NCI-H524 treated with DMSO at 0.1 percent for 48 hours (cell line): ENCODE data around the gene CD59.

Source experiments
- DNase-seq: peaks from one replicate; lab custom pipeline; 2025; lab: John Stamatoyannopoulos, UW

The CD59 gene

GRCh38 chr11:33736148-33736812, at the start of gene CD59:
Gene CD59 (minus strand): TSS chr11:33736423. CDS start chr11:33722445, 13,978 bp downstream.
- DNase-seq, result peak; percentile 36

- no peak for DNase-seq
Measured at GRCh38 chr11:33785609-33786008, 49.4 kb upstream of the CD59 start.

- no peak for DNase-seq
Measured at GRCh38 chr11:33779849-33780528, 43.8 kb upstream of the CD59 start.

GRCh38 chr11:33778675-33779074, 42.5 kb upstream of the CD59 start:
- peak; percentile 92 for DNase-seq

GRCh38 chr11:33777906-33778305, 41.7 kb upstream of the CD59 start:
- no peak for DNase-seq

GRCh38 chr11:33775832-33776470, 39.7 kb upstream of the CD59 start:
- DNase-seq, result no peak

- no peak for DNase-seq
Measured at GRCh38 chr11:33775467-33775807, 39.2 kb upstream of the CD59 start.

- DNase-seq, result no peak
Measured at GRCh38 chr11:33774736-33775466, 38.7 kb upstream of the CD59 start.

- peak; percentile 24 for DNase-seq
Measured at GRCh38 chr11:33773987-33774735, 37.9 kb upstream of the CD59 start, which contains the start of gene FBXO3. Gene FBXO3 (minus strand): TSS chr11:33774520. CDS start chr11:33774497, 23 bp downstream.

- no peak for DNase-seq
Measured at GRCh38 chr11:33773404-33773986, 37.3 kb upstream of the CD59 start.

GRCh38 chr11:33772870-33773269, 36.6 kb upstream of the CD59 start:
- DNase-seq, result no peak

GRCh38 chr11:33772300-33772699, 36.1 kb upstream of the CD59 start:
- no peak for DNase-seq

GRCh38 chr11:33770236-33770635, 34.0 kb upstream of the CD59 start:
- DNase-seq, result no peak

GRCh38 chr11:33769542-33769941, 33.3 kb upstream of the CD59 start:
- no peak for DNase-seq

- no peak for DNase-seq
Measured at GRCh38 chr11:33767624-33768023, 31.4 kb upstream of the CD59 start.

- DNase-seq, result no peak
Measured at GRCh38 chr11:33766085-33766484, 29.9 kb upstream of the CD59 start.

GRCh38 chr11:33761471-33761870, 25.2 kb upstream of the CD59 start:
- no peak for DNase-seq

GRCh38 chr11:33753304-33753967, 17.2 kb upstream of the CD59 start:
- DNase-seq, result no peak

- DNase-seq, result no peak
Measured at GRCh38 chr11:33751878-33752277, 15.7 kb upstream of the CD59 start.

GRCh38 chr11:33747979-33748378, 11.8 kb upstream of the CD59 start:
- DNase-seq, result no peak

- no peak for DNase-seq
Measured at GRCh38 chr11:33743291-33743690, 7.1 kb upstream of the CD59 start.
